GM12878 (cell line): ENCODE results near the gene NCKAP5. TPM values are rescaled to one million over a fixed set of nuclear protein-coding genes. Genes with fewer than 3 reads are reported as not detected.

Experiments used
- ATAC-seq: fragments of 200-7000 bp; cut with Tn5 transposase; 3 replicates; pipeline ENCODE4 v1.9.1; 2020; ENCODE audit warnings: mild to moderate bottlenecking, moderate library complexity
- BruUV-seq: library from RNA; stranded (reverse); fragments of 400-500 nt; replicated peaks from 2 replicates; lab custom pipeline; 2021; lab: Mats Ljungman, UMichigan
- CTCF ChIA-PET: fragments of 300-600 bp; sonication (Branson Sonifier 250); formaldehyde crosslinking; extraction: SDS; loops from one replicate; lab custom pipeline; 2021; ENCODE audit warnings: inconsistent platforms; lab: Yijun Ruan, JAX
- POLR2A ChIA-PET: fragments of 350-600 bp; formaldehyde crosslinking; extraction: SDS; loops from one replicate; lab custom pipeline; 2021; ENCODE audit warnings: inconsistent platforms; lab: Charles Lee
- RAD21 ChIA-PET: fragments of 300-600 bp; sonication (Branson Sonifier 250); formaldehyde crosslinking; loops from one replicate; lab custom pipeline; 2023; ENCODE audit warnings: antibody characterized with exemption; ENCODE audit not compliant: unreplicated experiment; lab: Charles Lee
- SMC1A ChIA-PET: fragments of 300-600 bp; sonication (Branson Sonifier 250); formaldehyde crosslinking; loops from one replicate; lab custom pipeline; 2023; ENCODE audit not compliant: unreplicated experiment, uncharacterized antibody; lab: Charles Lee
- DNase-seq: peaks from one replicate; pipeline ENCODE4 v3.0.0-alpha.2; 2011; ENCODE audit warnings: low read depth, low spot score
- FAIRE-seq: peaks from 3 replicates; lab custom pipeline; 2011; peaks lifted over from hg19 to GRCh38; lab: Jason Lieb, UNC
- H2AFZ ChIP-seq: 2 replicates; pipeline ENCODE4 v1.6.0; 2011; ENCODE audit warnings: low read depth, low read length, control low read depth; ENCODE audit not compliant: control insufficient read depth
- H3K27ac ChIP-seq: 2 replicates; pipeline ENCODE4 v1.5.1; 2011; ENCODE audit warnings: control low read depth; ENCODE audit not compliant: control insufficient read depth, insufficient read depth
- H3K27me3 ChIP-seq, 2 experiments: replicated peaks in 1 of 2; 2 replicates each; pipeline versions ENCODE4 v1.6.0 to v1.6.1; 2011; ENCODE audit warnings: low read length in 1 of 2; ENCODE audit not compliant: control insufficient read depth in 2 of 2, insufficient read depth in 2 of 2
- H3K36me3 ChIP-seq, 2 experiments: 2 replicates each; pipeline ENCODE4 v1.5.1; 2011; ENCODE audit warnings: low read length in 1 of 2; ENCODE audit not compliant: control insufficient read depth in 2 of 2, insufficient read depth in 2 of 2
- H3K4me1 ChIP-seq: 2 replicates; pipeline ENCODE4 v1.6.1; 2011; ENCODE audit warnings: mild to moderate bottlenecking, low read length, moderate library complexity, mixed read lengths; ENCODE audit not compliant: control insufficient read depth, insufficient read depth
- H3K4me2 ChIP-seq: 2 replicates; pipeline ENCODE4 v1.6.0; 2011; ENCODE audit warnings: control low read depth; ENCODE audit not compliant: control insufficient read depth, insufficient read depth
- H3K4me3 ChIP-seq: fragments of 200-600 bp; sonication (generic); 2 replicates; pipeline ENCODE4 v1.5.1; 2016
- H3K79me2 ChIP-seq: 2 replicates; pipeline ENCODE4 v1.6.0; 2011; ENCODE audit warnings: low read length; ENCODE audit not compliant: control insufficient read depth, insufficient read depth
- H3K9ac ChIP-seq: 2 replicates; pipeline ENCODE4 v1.8.0; 2011; ENCODE audit warnings: low read length, control low read depth, mixed read lengths; ENCODE audit not compliant: control insufficient read depth, insufficient read depth
- H3K9me3 ChIP-seq: replicated peaks from 3 replicates; pipeline ENCODE4 v1.5.1; 2011; ENCODE audit warnings: mild to moderate bottlenecking, low read length; ENCODE audit not compliant: control insufficient read depth, insufficient read depth
- H4K20me1 ChIP-seq: 2 replicates; pipeline ENCODE4 v1.6.0; 2011; ENCODE audit not compliant: control insufficient read depth, insufficient read depth
- BCL11A ChIP-seq: IDR thresholded peaks from 2 replicates; pipeline ENCODE4 v1.6.1; 2011; ENCODE audit warnings: low read depth, low read length
- CHD1 ChIP-seq: IDR thresholded peaks from 2 replicates; pipeline ENCODE4 v1.6.1; 2012; ENCODE audit warnings: low read depth, low read length, improper control_type of control experiment
- CHD2 ChIP-seq: IDR thresholded peaks from 2 replicates; pipeline ENCODE4 v1.6.1; 2011; ENCODE audit warnings: low read depth, low read length, improper control_type of control experiment, borderline replicate concordance
- ESRRA ChIP-seq: IDR thresholded peaks from 2 replicates; pipeline ENCODE4 v1.6.1; 2012; ENCODE audit warnings: mild to moderate bottlenecking, low read length, improper control_type of control experiment
- FOXM1 ChIP-seq: IDR thresholded peaks from 2 replicates; pipeline ENCODE4 v1.6.1; 2012; ENCODE audit warnings: low read depth, mild to moderate bottlenecking, inconsistent platforms, low read length, moderate library complexity
- HCFC1 ChIP-seq: fragments of 150-350 bp; IDR thresholded peaks from 2 replicates; pipeline ENCODE4 v1.6.1; 2014; ENCODE audit warnings: low read length
- IKZF2 ChIP-seq, 2 experiments: fragments of 450-650 bp; IDR thresholded peaks; 2 replicates each; pipeline ENCODE4 v1.6.1; 2017; ENCODE audit warnings: mild to moderate bottlenecking in 2 of 2, moderate library complexity in 2 of 2
- IRF4 ChIP-seq: IDR thresholded peaks from 2 replicates; pipeline ENCODE4 v1.6.1; 2011; ENCODE audit warnings: low read depth, low read length
- KAT2A ChIP-seq: conservative IDR thresholded peaks from 2 replicates; pipeline ENCODE4 v1.6.1; 2011; ENCODE audit warnings: low read depth, low read length; ENCODE audit not compliant: control insufficient read depth
- MYC ChIP-seq: IDR thresholded peaks from 2 replicates; pipeline ENCODE4 v1.6.1; 2011; ENCODE audit warnings: mild to moderate bottlenecking, low read length, moderate library complexity, inconsistent platforms; ENCODE audit not compliant: insufficient read depth, insufficient replicate concordance, insufficient read length, severe bottlenecking
- NR2F1 ChIP-seq: fragments of 450-650 bp; conservative IDR thresholded peaks from 2 replicates; pipeline ENCODE4 v1.6.1; 2017; ENCODE audit warnings: mild to moderate bottlenecking
- POLR2A ChIP-seq: IDR thresholded peaks from 2 replicates; pipeline ENCODE4 v1.6.1; 2011; ENCODE audit warnings: low read depth, mild to moderate bottlenecking, low read length
- RAD51 ChIP-seq: fragments of 450-650 bp; IDR thresholded peaks from 2 replicates; pipeline ENCODE4 v1.6.1; 2016; ENCODE audit warnings: moderate library complexity, mild to moderate bottlenecking, inconsistent platforms
- SREBF2 ChIP-seq: IDR thresholded peaks from 2 replicates; pipeline ENCODE4 v1.6.1; 2012; ENCODE audit warnings: mild to moderate bottlenecking, low read length
- TARDBP ChIP-seq: IDR thresholded peaks from 2 replicates; pipeline ENCODE4 v1.6.1; 2016; ENCODE audit warnings: borderline replicate concordance
- YBX1 ChIP-seq: fragments of 450-650 bp; IDR thresholded peaks from 2 replicates; pipeline ENCODE4 v1.6.1; 2016; ENCODE audit warnings: antibody characterized with exemption
- in situ Hi-C: fragments of 300-500 bp; cut with MboI; formaldehyde crosslinking; loops from 9 replicates; pipeline ENCODE4 v1.14.3; 2018; ENCODE audit warnings: mixed read lengths
- intact Hi-C: fragments of 100-400 bp; cut with micrococcal nuclease; formaldehyde crosslinking; loops from one replicate; pipeline ENCODE4 v1.14.2; 2022; ENCODE audit not compliant: unreplicated experiment
- polyA plus RNA-seq, 11 experiments: library from polyadenylated mRNA; depleted of rRNA in 4 of 11; unstranded in 6 of 11; stranded (reverse) in 5 of 11; fragments of >200 nt; fragmentation: Nextera tagmentation in 4 of 11; fragmentation: Illumina TruSeq in 1 of 11; extraction: Ambion mirVana in 4 of 11; extraction: Trizol in 1 of 11; gene quantifications; 1 replicate in 1 of 11; 2 replicates in 10 of 11; pipeline versions ENCODE4 v1.2.1 to v1.2.3, GENCODE V29; 2011 to 2016; ENCODE audit warnings: inconsistent platforms in 2 of 11, missing spikeins in 2 of 11, low read depth in 1 of 11
- total RNA-seq, 4 experiments: library from RNA; depleted of rRNA in 3 of 4; stranded (reverse); fragments of >200 nt in 3 of 4; fragmentation: Illumina TruSeq in 1 of 4; extraction: Trizol in 1 of 4; gene quantifications; 2 replicates each; pipeline versions ENCODE4 v1.2.1 to v1.2.3, GENCODE V29; 2013 to 2021
- TF ChIP-seq, protein P1 (sequence below): fragments of 450-650 bp; IDR thresholded peaks from 2 replicates; pipeline ENCODE4 v1.6.1; 2017; ENCODE audit warnings: low read depth, mild to moderate bottlenecking, moderate library complexity
- TF ChIP-seq, protein P2 (sequence below): IDR thresholded peaks from 2 replicates; pipeline ENCODE4 v1.6.1; 2011; ENCODE audit warnings: borderline replicate concordance, low read depth, mild to moderate bottlenecking, moderate library complexity, low read length; ENCODE audit not compliant: insufficient read depth, poor library complexity, severe bottlenecking
- TF ChIP-seq, protein P3 (sequence below): fragments of 150-350 bp; IDR thresholded peaks from 2 replicates; pipeline ENCODE4 v1.6.1; 2014; ENCODE audit warnings: mild to moderate bottlenecking, low read depth, low read length

NCKAP5 gene
- total and polyA plus RNA-seq, 10 of the 15 experiments (the other 5 are each of a cell fraction or from before 2014, with no cell fraction given) = 0.06 to 0.44 (median 0.16) TPM

DNA sequence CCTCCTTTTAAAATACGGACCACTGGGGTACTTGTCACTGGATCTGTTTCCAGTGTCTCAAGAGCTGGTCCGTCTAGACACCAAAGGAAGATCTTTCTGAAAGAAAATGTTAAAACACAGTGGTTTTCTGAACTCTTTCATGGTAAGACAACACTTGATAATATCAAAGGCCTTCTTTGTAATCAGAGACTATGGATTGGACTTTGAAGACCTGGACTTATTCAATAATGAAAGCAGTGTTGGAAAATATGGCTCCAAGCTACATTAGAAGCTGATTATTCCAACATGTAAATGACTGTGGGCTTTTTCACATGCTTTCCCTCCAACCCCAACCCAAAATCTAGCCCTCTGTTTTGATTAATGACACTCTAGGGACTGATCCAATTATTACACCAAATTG is 568.8 kb downstream of the NCKAP5 start (continued):
- TF ChIP-seq, protein P1, sequence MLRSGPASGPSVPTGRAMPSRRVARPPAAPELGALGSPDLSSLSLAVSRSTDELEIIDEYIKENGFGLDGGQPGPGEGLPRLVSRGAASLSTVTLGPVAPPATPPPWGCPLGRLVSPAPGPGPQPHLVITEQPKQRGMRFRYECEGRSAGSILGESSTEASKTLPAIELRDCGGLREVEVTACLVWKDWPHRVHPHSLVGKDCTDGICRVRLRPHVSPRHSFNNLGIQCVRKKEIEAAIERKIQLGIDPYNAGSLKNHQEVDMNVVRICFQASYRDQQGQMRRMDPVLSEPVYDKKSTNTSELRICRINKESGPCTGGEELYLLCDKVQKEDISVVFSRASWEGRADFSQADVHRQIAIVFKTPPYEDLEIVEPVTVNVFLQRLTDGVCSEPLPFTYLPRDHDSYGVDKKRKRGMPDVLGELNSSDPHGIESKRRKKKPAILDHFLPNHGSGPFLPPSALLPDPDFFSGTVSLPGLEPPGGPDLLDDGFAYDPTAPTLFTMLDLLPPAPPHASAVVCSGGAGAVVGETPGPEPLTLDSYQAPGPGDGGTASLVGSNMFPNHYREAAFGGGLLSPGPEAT = no peak

DNA sequence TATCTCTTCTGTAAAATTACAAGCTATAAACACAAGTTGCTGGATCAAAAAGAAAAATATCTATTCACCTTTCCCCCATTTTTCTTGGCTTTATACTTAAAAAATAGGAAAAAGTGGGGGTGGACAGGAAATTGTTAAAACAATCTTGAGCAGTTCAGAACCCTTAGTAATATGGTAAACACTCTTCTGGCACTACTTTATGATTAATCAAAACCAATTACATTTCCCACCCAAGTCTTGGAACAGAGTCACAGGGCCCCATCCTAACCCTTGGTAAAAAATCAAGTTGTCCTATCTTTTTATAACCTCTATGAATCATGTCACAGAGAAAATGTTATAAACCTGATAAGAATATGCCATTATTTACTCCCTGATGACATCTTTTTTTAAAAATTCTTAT is 570.0 kb downstream of the NCKAP5 start:
- no peaks in the 10 kb centered on the region for H3K79me2 ChIP-seq
- no peaks in the 10 kb centered on the region for H3K9me3 ChIP-seq
- no peaks in the 10 kb centered on the region for H3K4me1 ChIP-seq
- TF ChIP-seq TARDBP (no peak), NR2F1 (no peak), FOXM1 (no peak), CHD1 (no peak), HCFC1 (no peak), MYC (no peak), SREBF2 (no peak), IRF4 (no peak), YBX1 (no peak), POLR2A (no peak), IKZF2 (IDR thresholded peaks at IDR 0.05) (no peak), KAT2A (no peak), BCL11A (no peak), RAD51 (no peak), CHD2 (no peak), ESRRA (no peak)
- TF ChIP-seq, protein P2, sequence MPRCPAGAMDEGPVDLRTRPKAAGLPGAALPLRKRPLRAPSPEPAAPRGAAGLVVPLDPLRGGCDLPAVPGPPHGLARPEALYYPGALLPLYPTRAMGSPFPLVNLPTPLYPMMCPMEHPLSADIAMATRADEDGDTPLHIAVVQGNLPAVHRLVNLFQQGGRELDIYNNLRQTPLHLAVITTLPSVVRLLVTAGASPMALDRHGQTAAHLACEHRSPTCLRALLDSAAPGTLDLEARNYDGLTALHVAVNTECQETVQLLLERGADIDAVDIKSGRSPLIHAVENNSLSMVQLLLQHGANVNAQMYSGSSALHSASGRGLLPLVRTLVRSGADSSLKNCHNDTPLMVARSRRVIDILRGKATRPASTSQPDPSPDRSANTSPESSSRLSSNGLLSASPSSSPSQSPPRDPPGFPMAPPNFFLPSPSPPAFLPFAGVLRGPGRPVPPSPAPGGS = no peak
- TF ChIP-seq, protein P3, sequence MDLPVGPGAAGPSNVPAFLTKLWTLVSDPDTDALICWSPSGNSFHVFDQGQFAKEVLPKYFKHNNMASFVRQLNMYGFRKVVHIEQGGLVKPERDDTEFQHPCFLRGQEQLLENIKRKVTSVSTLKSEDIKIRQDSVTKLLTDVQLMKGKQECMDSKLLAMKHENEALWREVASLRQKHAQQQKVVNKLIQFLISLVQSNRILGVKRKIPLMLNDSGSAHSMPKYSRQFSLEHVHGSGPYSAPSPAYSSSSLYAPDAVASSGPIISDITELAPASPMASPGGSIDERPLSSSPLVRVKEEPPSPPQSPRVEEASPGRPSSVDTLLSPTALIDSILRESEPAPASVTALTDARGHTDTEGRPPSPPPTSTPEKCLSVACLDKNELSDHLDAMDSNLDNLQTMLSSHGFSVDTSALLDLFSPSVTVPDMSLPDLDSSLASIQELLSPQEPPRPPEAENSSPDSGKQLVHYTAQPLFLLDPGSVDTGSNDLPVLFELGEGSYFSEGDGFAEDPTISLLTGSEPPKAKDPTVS = no peak
- DNase-seq (no peak), FAIRE-seq (no peak), ATAC-seq (no peak)
- ChIA-PET CTCF (interaction anchor here (1.6 kb wide), 1 partner anchor 9 kb away, joined by 6 read pairs; no protein-coding TSS in a partner anchor), RAD21 (no interaction called here), POLR2A (no interaction called here), SMC1A (interaction anchor here (0.7 to 2.3 kb wide), 7 partner anchors 9 to 65 kb away, joined by 3 to 7 read pairs (median 4); no protein-coding TSS in a partner anchor)
- no peak overlapping the region for H3K4me2 ChIP-seq
- BruUV-seq = no TSS peak
- H3K4me3 ChIP-seq = no peak overlapping the region
- in situ Hi-C loops = no loop called here
- H3K9ac ChIP-seq = no peak overlapping the region
- no peak overlapping the region for H3K27ac ChIP-seq
- H3K36me3 ChIP-seq = no peaks in the 10 kb centered on the region
- H3K27me3 ChIP-seq = no peaks in the 10 kb centered on the region
- H2AFZ ChIP-seq = no peak overlapping the region
- no peaks in the 10 kb centered on the region for H4K20me1 ChIP-seq
- intact Hi-C loops = no loop called here
